HepG2 (cell line): ENCODE results near the gene LAIR1. TPM values are rescaled to one million over a fixed set of nuclear protein-coding genes. Genes with fewer than 3 reads are reported as not detected.

Experiments used
- ATAC-seq: fragments of 200-7000 bp; cut with Tn5 transposase; 3 replicates; pipeline ENCODE4 v1.9.1; 2020; ENCODE audit warnings: mild to moderate bottlenecking, moderate library complexity
- BruUV-seq: library from RNA; stranded (reverse); fragments of 400-500 nt; replicated peaks from 2 replicates; lab custom pipeline; 2021; lab: Mats Ljungman, UMichigan
- CTCF ChIA-PET: fragments of 300-600 bp; formaldehyde crosslinking; extraction: SDS; loops from one replicate; lab custom pipeline; 2021; ENCODE audit warnings: low total read pairs, inconsistent platforms, low intra/inter-chr PET ratio; lab: Yijun Ruan, JAX
- POLR2A ChIA-PET: fragments of 350-600 bp; sonication (Branson Sonifier 250); formaldehyde crosslinking; loops from one replicate; lab custom pipeline; 2020; ENCODE audit warnings: antibody characterized with exemption, inconsistent platforms; lab: Yijun Ruan, JAX
- DNase-seq: peaks from one replicate; pipeline ENCODE4 v3.0.0-alpha.2; 2015; ENCODE audit warnings: low spot score
- FAIRE-seq: peaks from 3 replicates; lab custom pipeline; 2011; peaks lifted over from hg19 to GRCh38; lab: Jason Lieb, UNC
- H2AFZ ChIP-seq: one replicate; pipeline ENCODE4 v1.6.1; 2011; ENCODE audit warnings: low read length, inconsistent platforms
- H3K27ac ChIP-seq: fragments of 300-600 bp; 3 replicates; pipeline ENCODE4 v1.8.0; 2011; ENCODE audit warnings: mixed run types, mild to moderate bottlenecking, mixed read lengths, low read length, inconsistent platforms; ENCODE audit not compliant: insufficient read depth; ENCODE audit errors: extremely low read length
- H3K27me3 ChIP-seq, 2 experiments: fragments of 200-600 bp in 1 of 2; 2 replicates in 1 of 2; 3 replicates in 1 of 2; pipeline versions ENCODE4 v1.6.0 to v1.8.0; 2011; ENCODE audit warnings: low read length in 2 of 2, mild to moderate bottlenecking in 2 of 2, moderate library complexity in 2 of 2, inconsistent platforms in 1 of 2; ENCODE audit not compliant: insufficient read depth in 2 of 2, control insufficient read depth in 1 of 2
- H3K36me3 ChIP-seq, 2 experiments: fragments of 200-600 bp in 1 of 2; replicated peaks in 1 of 2; 2 replicates in 1 of 2; 3 replicates in 1 of 2; pipeline versions ENCODE4 v1.5.1 to v1.8.0; 2011; ENCODE audit warnings: low read length in 2 of 2, inconsistent platforms in 1 of 2; ENCODE audit not compliant: insufficient read depth in 2 of 2, control insufficient read depth in 1 of 2
- H3K4me1 ChIP-seq: 2 replicates; pipeline ENCODE4 v1.5.1; 2012; ENCODE audit warnings: low read length, inconsistent platforms; ENCODE audit not compliant: insufficient read depth
- H3K4me2 ChIP-seq: 2 replicates; pipeline ENCODE4 v1.6.0; 2011; ENCODE audit warnings: low read depth, low read length, inconsistent platforms
- H3K4me3 ChIP-seq, 3 experiments: fragments of 200-600 bp in 1 of 3; sonication (generic), shearing (Covaris generic) in 1 of 3; replicated peaks in 1 of 3; 2 replicates each; pipeline ENCODE4 v1.5.1; 2011 to 2016; ENCODE audit warnings: low read length in 3 of 3, inconsistent platforms in 2 of 3, low read depth in 2 of 3, mild to moderate bottlenecking in 2 of 3, control low read depth in 1 of 3, mixed read lengths in 1 of 3; ENCODE audit not compliant: insufficient read depth in 1 of 3
- H3K79me2 ChIP-seq: one replicate; pipeline ENCODE4 v1.6.1; 2011; ENCODE audit warnings: low read length, inconsistent platforms; ENCODE audit not compliant: insufficient read depth
- H3K9ac ChIP-seq: 2 replicates; pipeline ENCODE4 v1.6.0; 2011; ENCODE audit warnings: mild to moderate bottlenecking, low read depth, low read length, inconsistent platforms; ENCODE audit not compliant: insufficient read depth
- H3K9me3 ChIP-seq: 2 replicates; pipeline ENCODE4 v1.5.1; 2012; ENCODE audit warnings: mild to moderate bottlenecking, low read length
- H4K20me1 ChIP-seq: 2 replicates; pipeline ENCODE4 v1.6.0; 2011; ENCODE audit warnings: inconsistent platforms, mild to moderate bottlenecking, low read length, moderate library complexity; ENCODE audit not compliant: insufficient read depth
- EEA1 ChIP-seq: sonication (generic); formaldehyde crosslinking; IDR thresholded peaks from 2 replicates; pipeline ENCODE4 v1.5.1; 2020; ENCODE audit warnings: mild to moderate bottlenecking, missing genetic modification reagents, borderline replicate concordance
- ESRRA ChIP-seq: sonication (generic); formaldehyde crosslinking; IDR thresholded peaks from 2 replicates; pipeline ENCODE4 v1.5.1; 2020; ENCODE audit warnings: mild to moderate bottlenecking, low read depth, missing genetic modification reagents
- GABPB1 ChIP-seq: IDR thresholded peaks from 2 replicates; pipeline ENCODE4 v1.6.1; 2016; ENCODE audit warnings: mild to moderate bottlenecking, missing genetic modification reagents, moderate library complexity, missing compliant biosample characterization
- GATAD1 ChIP-seq: IDR thresholded peaks from 2 replicates; pipeline ENCODE4 v1.6.1; 2016; ENCODE audit warnings: missing genetic modification reagents, missing compliant biosample characterization
- NR2C2 ChIP-seq: sonication (generic); formaldehyde crosslinking; IDR thresholded peaks from 2 replicates; pipeline ENCODE4 v1.4.0; 2020; ENCODE audit warnings: missing genetic modification reagents, mild to moderate bottlenecking, moderate library complexity, borderline replicate concordance
- SIN3B ChIP-seq: fragments of 150-350 bp; IDR thresholded peaks from 2 replicates; pipeline ENCODE4 v1.6.1; 2014; ENCODE audit warnings: low read length
- SP5 ChIP-seq: IDR thresholded peaks from 2 replicates; pipeline ENCODE4 v1.6.1; 2016; ENCODE audit warnings: low read depth, borderline replicate concordance
- ZBTB1 ChIP-seq: sonication (generic); formaldehyde crosslinking; IDR thresholded peaks from 2 replicates; pipeline ENCODE4 v1.4.0; 2020; ENCODE audit warnings: missing genetic modification reagents, borderline replicate concordance
- ZNF3 ChIP-seq: IDR thresholded peaks from 2 replicates; pipeline ENCODE4 v1.7.0; 2017; ENCODE audit warnings: inconsistent platforms
- WGBS: methylation state at CpG from one replicate; pipeline ENCODE4 v1.1.6; 2017; ENCODE audit warnings: low lambda C conversion rate; 5-methylcytosine and 5-hydroxymethylcytosine counted together
- in situ Hi-C: cut with HindIII; loops from 2 replicates; pipeline ENCODE4 v1.10.0; 2017; ENCODE audit warnings: low pct_unique_long_range_greater_than_20kb; ENCODE audit not compliant: extremely low pct_ligation_motif_present
- intact Hi-C: fragments of 100-400 bp; cut with micrococcal nuclease; formaldehyde crosslinking; loops from one replicate; pipeline ENCODE4 v1.10.0; 2022; ENCODE audit not compliant: unreplicated experiment
- polyA plus RNA-seq, 8 experiments: library from polyadenylated mRNA; depleted of rRNA in 3 of 8; stranded (reverse) in 7 of 8; unstranded in 1 of 8; fragments of >200 nt; fragmentation: Illumina TruSeq in 4 of 8; extraction: Trizol in 4 of 8; gene quantifications; 2 replicates each; pipeline versions ENCODE4 v1.2.1 to v1.2.3, GENCODE V29; 2011 to 2016; ENCODE audit warnings: low read depth in 4 of 8, missing spikeins in 1 of 8, mixed read lengths in 1 of 8; ENCODE audit not compliant: insufficient read depth in 1 of 8
- total RNA-seq, 5 experiments: library from RNA; depleted of rRNA; stranded (reverse); fragments of >200 nt; fragmentation: Illumina TruSeq; extraction: Trizol; gene quantifications; 2 replicates each; pipeline ENCODE4 v1.2.3, GENCODE V29; 2016; ENCODE audit warnings: low read depth in 1 of 5
- TF ChIP-seq, protein P1 (sequence below): sonication (generic); formaldehyde crosslinking; IDR thresholded peaks from 2 replicates; pipeline ENCODE4 v1.4.0; 2020; ENCODE audit warnings: missing genetic modification reagents
- TF ChIP-seq, protein P2 (sequence below): sonication (generic); formaldehyde crosslinking; IDR thresholded peaks from 2 replicates; pipeline ENCODE4 v1.4.0; 2020; ENCODE audit warnings: mild to moderate bottlenecking, missing genetic modification reagents
- TF ChIP-seq, protein P3 (sequence below): sonication (generic); formaldehyde crosslinking; IDR thresholded peaks from 2 replicates; pipeline ENCODE4 v1.5.1; 2020; ENCODE audit warnings: mild to moderate bottlenecking, missing genetic modification reagents, moderate library complexity
- TF ChIP-seq, protein P4 (sequence below): sonication (generic); formaldehyde crosslinking; IDR thresholded peaks from 2 replicates; pipeline ENCODE4 v1.8.1; 2023; ENCODE audit warnings: mild to moderate bottlenecking, missing genetic modification reagents, borderline replicate concordance

LAIR1 gene
- total and polyA plus RNA-seq, 2 of the 13 experiments (the other 11 are each of a cell fraction or from before 2014, with no cell fraction given) = 0.75 to 1.2 TPM

DNA sequence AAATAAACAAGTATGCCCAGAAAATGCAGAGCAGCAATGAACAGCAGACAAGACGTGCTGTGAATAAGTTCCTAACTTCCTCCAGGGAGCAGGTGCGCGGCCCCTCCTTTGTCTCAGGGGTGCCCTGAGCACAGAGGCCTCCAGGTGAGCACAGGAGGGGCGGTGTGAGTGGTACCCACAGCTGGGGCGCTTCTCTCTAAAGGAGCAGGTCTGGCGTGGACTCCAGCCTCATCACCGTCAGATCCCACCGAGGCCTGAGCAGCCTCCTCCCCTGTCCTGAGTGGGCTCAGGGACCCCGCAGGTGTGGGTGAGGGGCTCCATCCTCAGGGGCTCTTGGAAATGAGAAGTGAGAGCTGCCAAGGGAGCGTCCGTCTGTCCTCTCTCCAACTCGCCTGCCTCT, 54.9 kb downstream of the LAIR1 start:
- no TSS peak for BruUV-seq
- H3K4me3 ChIP-seq = no peak overlapping the region
- intact Hi-C loops (no loop called here), in situ Hi-C loops (no loop called here)
- DNase-seq (no peak), FAIRE-seq (no peak), ATAC-seq (no peak)
- H3K27ac ChIP-seq = no peak overlapping the region
- H3K36me3 ChIP-seq = no peaks in the 10 kb centered on the region
- no peaks in the 10 kb centered on the region for H3K79me2 ChIP-seq
- H4K20me1 ChIP-seq = no peaks in the 10 kb centered on the region
- ChIA-PET CTCF (no interaction called here), POLR2A (no interaction called here)
- WGBS = 0% methylated on average over 6 of the region's 12 CpGs
- no peak overlapping the region for H2AFZ ChIP-seq
- no peaks in the 10 kb centered on the region for H3K9me3 ChIP-seq
- TF ChIP-seq ESRRA = no peak
- TF ChIP-seq, protein P1, sequence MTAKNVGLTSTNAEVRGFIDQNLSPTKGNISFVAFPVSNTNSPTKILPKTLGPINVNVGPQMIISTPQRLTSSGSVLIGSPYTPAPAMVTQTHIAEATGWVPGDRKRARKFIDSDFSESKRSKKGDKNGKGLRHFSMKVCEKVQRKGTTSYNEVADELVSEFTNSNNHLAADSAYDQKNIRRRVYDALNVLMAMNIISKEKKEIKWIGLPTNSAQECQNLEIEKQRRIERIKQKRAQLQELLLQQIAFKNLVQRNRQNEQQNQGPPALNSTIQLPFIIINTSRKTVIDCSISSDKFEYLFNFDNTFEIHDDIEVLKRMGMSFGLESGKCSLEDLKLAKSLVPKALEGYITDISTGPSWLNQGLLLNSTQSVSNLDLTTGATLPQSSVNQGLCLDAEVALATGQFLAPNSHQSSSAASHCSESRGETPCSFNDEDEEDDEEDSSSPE (CRISPR knock-in tag) = no peak
- TF ChIP-seq EEA1 (CRISPR knock-in tag) = no peak
- no peaks in the 10 kb centered on the region for H3K4me1 ChIP-seq
- H3K9ac ChIP-seq = no peak overlapping the region
- H3K27me3 ChIP-seq = peaks cover 2 to 8% of the 10 kb centered on the region in 2 experiments; a peak in 3 of 5 replicates
- H3K4me2 ChIP-seq = no peak overlapping the region

DNA sequence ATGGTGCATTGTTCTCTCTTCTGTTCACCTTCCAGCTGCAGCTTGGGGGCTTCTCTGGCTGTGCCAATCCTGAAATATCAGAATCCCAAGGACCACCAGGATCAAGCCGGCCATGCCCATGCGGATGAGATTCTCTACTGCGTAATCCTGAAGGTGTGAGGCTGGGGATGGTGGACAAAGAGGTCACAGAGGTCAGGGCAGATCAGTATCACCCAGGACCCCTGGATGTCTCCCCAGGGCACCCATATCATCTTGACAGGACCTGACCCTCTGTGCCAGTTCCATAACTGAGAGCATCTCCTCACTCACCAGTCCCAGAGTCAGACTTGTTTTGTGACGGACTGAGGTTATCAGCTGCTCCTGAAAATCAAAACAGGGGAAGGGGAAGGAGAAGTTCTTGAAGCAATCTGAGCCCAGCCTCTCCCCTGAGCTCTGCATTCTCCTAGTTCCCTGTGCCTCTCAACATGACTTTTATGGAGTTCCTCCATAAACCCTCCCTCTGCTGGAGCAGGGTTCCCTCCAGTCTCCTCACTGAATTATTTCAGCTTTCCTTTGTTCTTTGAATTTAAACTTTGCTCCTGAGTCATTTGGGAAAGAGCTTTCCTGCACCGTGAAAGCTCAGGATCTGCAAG, 57.2 kb downstream of the LAIR1 start:
- intact Hi-C loops (no loop called here), in situ Hi-C loops (no loop called here)
- no peak overlapping the region for H3K9ac ChIP-seq
- FAIRE-seq (no peak), ATAC-seq (no peak), DNase-seq (no peak)
- H3K27me3 ChIP-seq = peaks cover 2 to 4% of the 10 kb centered on the region in 2 experiments; a peak in 3 of 5 replicates
- H3K9me3 ChIP-seq = no peaks in the 10 kb centered on the region
- no peaks in the 10 kb centered on the region for H3K4me1 ChIP-seq
- WGBS = 49% methylated on average over 4 of the region's 5 CpGs
- H3K27ac ChIP-seq = no peak overlapping the region
- no peak overlapping the region for H2AFZ ChIP-seq
- H3K79me2 ChIP-seq = no peaks in the 10 kb centered on the region
- H4K20me1 ChIP-seq = no peaks in the 10 kb centered on the region
- BruUV-seq = no TSS peak
- no peaks in the 10 kb centered on the region for H3K36me3 ChIP-seq
- CTCF ChIA-PET = no interaction called here
- POLR2A ChIA-PET = no interaction called here
- no peak overlapping the region for H3K4me3 ChIP-seq
- H3K4me2 ChIP-seq = no peak overlapping the region
- TF ChIP-seq SP5 (CRISPR knock-in tag) = no peak
- TF ChIP-seq ZNF3 (CRISPR knock-in tag) = no peak
- TF ChIP-seq GABPB1 (CRISPR knock-in tag) = no peak
- TF ChIP-seq, protein P2, sequence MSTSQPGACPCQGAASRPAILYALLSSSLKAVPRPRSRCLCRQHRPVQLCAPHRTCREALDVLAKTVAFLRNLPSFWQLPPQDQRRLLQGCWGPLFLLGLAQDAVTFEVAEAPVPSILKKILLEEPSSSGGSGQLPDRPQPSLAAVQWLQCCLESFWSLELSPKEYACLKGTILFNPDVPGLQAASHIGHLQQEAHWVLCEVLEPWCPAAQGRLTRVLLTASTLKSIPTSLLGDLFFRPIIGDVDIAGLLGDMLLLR = no peak
- TF ChIP-seq NR2C2 (CRISPR knock-in tag) = no peak
- TF ChIP-seq, protein P3, sequence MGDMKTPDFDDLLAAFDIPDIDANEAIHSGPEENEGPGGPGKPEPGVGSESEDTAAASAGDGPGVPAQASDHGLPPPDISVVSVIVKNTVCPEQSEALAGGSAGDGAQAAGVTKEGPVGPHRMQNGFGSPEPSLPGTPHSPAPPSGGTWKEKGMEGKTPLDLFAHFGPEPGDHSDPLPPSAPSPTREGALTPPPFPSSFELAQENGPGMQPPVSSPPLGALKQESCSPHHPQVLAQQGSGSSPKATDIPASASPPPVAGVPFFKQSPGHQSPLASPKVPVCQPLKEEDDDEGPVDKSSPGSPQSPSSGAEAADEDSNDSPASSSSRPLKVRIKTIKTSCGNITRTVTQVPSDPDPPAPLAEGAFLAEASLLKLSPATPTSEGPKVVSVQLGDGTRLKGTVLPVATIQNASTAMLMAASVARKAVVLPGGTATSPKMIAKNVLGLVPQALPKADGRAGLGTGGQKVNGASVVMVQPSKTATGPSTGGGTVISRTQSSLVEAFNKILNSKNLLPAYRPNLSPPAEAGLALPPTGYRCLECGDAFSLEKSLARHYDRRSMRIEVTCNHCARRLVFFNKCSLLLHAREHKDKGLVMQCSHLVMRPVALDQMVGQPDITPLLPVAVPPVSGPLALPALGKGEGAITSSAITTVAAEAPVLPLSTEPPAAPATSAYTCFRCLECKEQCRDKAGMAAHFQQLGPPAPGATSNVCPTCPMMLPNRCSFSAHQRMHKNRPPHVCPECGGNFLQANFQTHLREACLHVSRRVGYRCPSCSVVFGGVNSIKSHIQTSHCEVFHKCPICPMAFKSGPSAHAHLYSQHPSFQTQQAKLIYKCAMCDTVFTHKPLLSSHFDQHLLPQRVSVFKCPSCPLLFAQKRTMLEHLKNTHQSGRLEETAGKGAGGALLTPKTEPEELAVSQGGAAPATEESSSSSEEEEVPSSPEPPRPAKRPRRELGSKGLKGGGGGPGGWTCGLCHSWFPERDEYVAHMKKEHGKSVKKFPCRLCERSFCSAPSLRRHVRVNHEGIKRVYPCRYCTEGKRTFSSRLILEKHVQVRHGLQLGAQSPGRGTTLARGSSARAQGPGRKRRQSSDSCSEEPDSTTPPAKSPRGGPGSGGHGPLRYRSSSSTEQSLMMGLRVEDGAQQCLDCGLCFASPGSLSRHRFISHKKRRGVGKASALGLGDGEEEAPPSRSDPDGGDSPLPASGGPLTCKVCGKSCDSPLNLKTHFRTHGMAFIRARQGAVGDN = no peak
- no peak for TF ChIP-seq ZBTB1 (CRISPR knock-in tag)
- TF ChIP-seq SIN3B = no peak
- TF ChIP-seq, protein P4, sequence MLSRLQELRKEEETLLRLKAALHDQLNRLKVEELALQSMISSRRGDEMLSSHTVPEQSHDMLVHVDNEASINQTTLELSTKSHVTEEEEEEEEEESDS (CRISPR knock-in tag) = no peak
- TF ChIP-seq GATAD1 = no peak
